ENCODE results near the gene DSG2. TPM values are rescaled to one million over a fixed set of nuclear protein-coding genes. Genes with fewer than 3 reads are reported as not detected.

The DSG2 gene
- total RNA-seq, 1 donor from 2014 or later, result 37.1 TPM

GRCh38 chr18:31538837-31539236 lies 40.9 kb downstream of the DSG2 start:
- DNase-seq (no peak), ATAC-seq (ENCODE audit: poor library complexity) (no peak)
- intact Hi-C loops (cut with DNase I), result no loop called here

GRCh38 chr18:31546476-31546875 lies 48.5 kb downstream of the DSG2 start:
- intact Hi-C loops (cut with DNase I), result no loop called here
- DNase-seq (no peak), ATAC-seq (ENCODE audit: poor library complexity) (no peak)

GRCh38 chr18:31548853-31549252 lies 50.9 kb downstream of the DSG2 start:
- ATAC-seq (ENCODE audit: poor library complexity) (no peak), DNase-seq (no peak)
- intact Hi-C loops (cut with DNase I), result no loop called here

- intact Hi-C loops (cut with DNase I), result no loop called here
- DNase-seq, result no peak
- no peak for ATAC-seq (ENCODE audit: poor library complexity)
Measured at GRCh38 chr18:31549416-31549815, 51.4 kb downstream of the DSG2 start.

GRCh38 chr18:31551883-31552282 lies 53.9 kb downstream of the DSG2 start:
- no peak for ATAC-seq (ENCODE audit: poor library complexity)
- intact Hi-C loops (cut with DNase I), result no loop called here

GRCh38 chr18:31553800-31554199 lies 55.8 kb downstream of the DSG2 start:
- DNase-seq (no peak), ATAC-seq (ENCODE audit: poor library complexity) (no peak)
- intact Hi-C loops (cut with DNase I), result no loop called here

More at GRCh38 chr18:31551883-31552282, 53.9 kb downstream of the DSG2 start:
- no peak for DNase-seq

GRCh38 chr18:31554776-31555175 lies 56.8 kb downstream of the DSG2 start:
- intact Hi-C loops (cut with DNase I), result loop anchor here (5.0 kb wide), 2 partner anchors 168 to 263 kb away; no protein-coding TSS in a partner anchor
- DNase-seq, result no peak

GRCh38 chr18:31555971-31556747 lies 58.2 kb downstream of the DSG2 start:
- ATAC-seq (ENCODE audit: poor library complexity) (peak; percentile 82), DNase-seq (no peak)
- intact Hi-C loops (cut with DNase I), result loop anchor here (2.0 to 5.0 kb wide), 3 partner anchors 71 to 261 kb away; no protein-coding TSS in a partner anchor

More at GRCh38 chr18:31554776-31555175, 56.8 kb downstream of the DSG2 start:
- no peak for ATAC-seq (ENCODE audit: poor library complexity)

- no peak for ATAC-seq (ENCODE audit: poor library complexity)
- intact Hi-C loops (cut with DNase I), result loop anchor here (2.0 to 5.0 kb wide), 3 partner anchors 69 to 260 kb away; no protein-coding TSS in a partner anchor
Measured at GRCh38 chr18:31557446-31557845, 59.5 kb downstream of the DSG2 start.

GRCh38 chr18:31558567-31558966 lies 60.6 kb downstream of the DSG2 start:
- DNase-seq (no peak), ATAC-seq (ENCODE audit: poor library complexity) (no peak)
- intact Hi-C loops (cut with DNase I), result loop anchor here (5.0 kb wide), 2 partner anchors 164 to 259 kb away; no protein-coding TSS in a partner anchor

More at GRCh38 chr18:31557446-31557845, 59.5 kb downstream of the DSG2 start:
- no peak for DNase-seq

GRCh38 chr18:31562726-31563125 lies 64.7 kb downstream of the DSG2 start:
- intact Hi-C loops (cut with DNase I), result no loop called here
- peak; percentile 68 for ATAC-seq (ENCODE audit: poor library complexity)

GRCh38 chr18:31563778-31564177 lies 65.8 kb downstream of the DSG2 start:
- ATAC-seq (ENCODE audit: poor library complexity) (no peak), DNase-seq (no peak)
- intact Hi-C loops (cut with DNase I), result no loop called here

More at GRCh38 chr18:31562726-31563125, 64.7 kb downstream of the DSG2 start:
- no peak for DNase-seq

- DNase-seq (no peak), ATAC-seq (ENCODE audit: poor library complexity) (no peak)
- intact Hi-C loops (cut with DNase I), result no loop called here
Measured at GRCh38 chr18:31565345-31565744, 67.4 kb downstream of the DSG2 start.

GRCh38 chr18:31565782-31566512 lies 68.0 kb downstream of the DSG2 start:
- no peak for DNase-seq
- intact Hi-C loops (cut with DNase I), result no loop called here
- ATAC-seq (ENCODE audit: poor library complexity), result no peak

GRCh38 chr18:31566576-31567306 lies 68.8 kb downstream of the DSG2 start:
- no peak for ATAC-seq (ENCODE audit: poor library complexity)
- intact Hi-C loops (cut with DNase I), result no loop called here
- DNase-seq, result no peak

- intact Hi-C loops (cut with DNase I), result no loop called here
- no peak for DNase-seq
Measured at GRCh38 chr18:31572368-31572767, 74.4 kb downstream of the DSG2 start.

GRCh38 chr18:31573051-31573450 lies 75.1 kb downstream of the DSG2 start:
- ATAC-seq (ENCODE audit: poor library complexity) (no peak), DNase-seq (no peak)
- intact Hi-C loops (cut with DNase I), result no loop called here

More at GRCh38 chr18:31572368-31572767, 74.4 kb downstream of the DSG2 start:
- ATAC-seq (ENCODE audit: poor library complexity), result no peak

GRCh38 chr18:31574359-31574758 lies 76.4 kb downstream of the DSG2 start:
- DNase-seq (no peak), ATAC-seq (ENCODE audit: poor library complexity) (no peak)
- intact Hi-C loops (cut with DNase I), result no loop called here

Data from Right ventricle myocardium superior (tissue), 1 donor.